ENCODE measurements around the gene LCMT2.
A peak's percentile ranks its signal among the peaks of the same experiment; 100 is the strongest.

LCMT2 gene

DNA sequence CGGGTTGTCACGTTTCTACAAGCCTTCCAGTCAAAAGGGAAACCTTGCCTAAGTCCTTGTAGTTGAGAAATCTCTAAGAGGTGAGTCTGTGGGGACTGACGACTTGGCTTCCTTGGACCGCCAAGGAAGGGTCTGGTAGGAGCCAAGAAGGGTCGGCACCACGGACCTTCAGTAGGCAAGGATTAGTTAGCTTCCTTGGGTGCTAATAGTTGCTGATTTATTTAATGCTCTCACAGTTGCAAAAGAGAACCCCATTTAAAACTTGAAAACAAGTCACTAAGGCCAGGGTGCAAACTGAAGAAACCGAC lies 361 bp upstream of the LCMT2 start:
- H3K36me3 ChIP-seq (ENCODE audit: control insufficient read depth, insufficient read depth, low read length) = 0 out of 2 replicates have a peak, but pooled peaks cover 1% of the 10 kb centered on the region
- TF ChIP-seq, protein P1, sequence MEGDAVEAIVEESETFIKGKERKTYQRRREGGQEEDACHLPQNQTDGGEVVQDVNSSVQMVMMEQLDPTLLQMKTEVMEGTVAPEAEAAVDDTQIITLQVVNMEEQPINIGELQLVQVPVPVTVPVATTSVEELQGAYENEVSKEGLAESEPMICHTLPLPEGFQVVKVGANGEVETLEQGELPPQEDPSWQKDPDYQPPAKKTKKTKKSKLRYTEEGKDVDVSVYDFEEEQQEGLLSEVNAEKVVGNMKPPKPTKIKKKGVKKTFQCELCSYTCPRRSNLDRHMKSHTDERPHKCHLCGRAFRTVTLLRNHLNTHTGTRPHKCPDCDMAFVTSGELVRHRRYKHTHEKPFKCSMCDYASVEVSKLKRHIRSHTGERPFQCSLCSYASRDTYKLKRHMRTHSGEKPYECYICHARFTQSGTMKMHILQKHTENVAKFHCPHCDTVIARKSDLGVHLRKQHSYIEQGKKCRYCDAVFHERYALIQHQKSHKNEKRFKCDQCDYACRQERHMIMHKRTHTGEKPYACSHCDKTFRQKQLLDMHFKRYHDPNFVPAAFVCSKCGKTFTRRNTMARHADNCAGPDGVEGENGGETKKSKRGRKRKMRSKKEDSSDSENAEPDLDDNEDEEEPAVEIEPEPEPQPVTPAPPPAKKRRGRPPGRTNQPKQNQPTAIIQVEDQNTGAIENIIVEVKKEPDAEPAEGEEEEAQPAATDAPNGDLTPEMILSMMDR (IDR thresholded peaks at IDR 0.05; ENCODE audit: insufficient read depth, low read length, poor library complexity, severe bottlenecking) = no peak
- DNase-seq (ENCODE audit: extremely low read depth, insufficient read length) = no peak
- H3K27me3 ChIP-seq (replicated peaks; ENCODE audit: control insufficient read depth, insufficient read depth, low read length) = no peaks in the 10 kb centered on the region
- peak overlapping the region; percentile 62 for H3K4me3 ChIP-seq (replicated peaks; ENCODE audit: low read depth, low read length)

DNA sequence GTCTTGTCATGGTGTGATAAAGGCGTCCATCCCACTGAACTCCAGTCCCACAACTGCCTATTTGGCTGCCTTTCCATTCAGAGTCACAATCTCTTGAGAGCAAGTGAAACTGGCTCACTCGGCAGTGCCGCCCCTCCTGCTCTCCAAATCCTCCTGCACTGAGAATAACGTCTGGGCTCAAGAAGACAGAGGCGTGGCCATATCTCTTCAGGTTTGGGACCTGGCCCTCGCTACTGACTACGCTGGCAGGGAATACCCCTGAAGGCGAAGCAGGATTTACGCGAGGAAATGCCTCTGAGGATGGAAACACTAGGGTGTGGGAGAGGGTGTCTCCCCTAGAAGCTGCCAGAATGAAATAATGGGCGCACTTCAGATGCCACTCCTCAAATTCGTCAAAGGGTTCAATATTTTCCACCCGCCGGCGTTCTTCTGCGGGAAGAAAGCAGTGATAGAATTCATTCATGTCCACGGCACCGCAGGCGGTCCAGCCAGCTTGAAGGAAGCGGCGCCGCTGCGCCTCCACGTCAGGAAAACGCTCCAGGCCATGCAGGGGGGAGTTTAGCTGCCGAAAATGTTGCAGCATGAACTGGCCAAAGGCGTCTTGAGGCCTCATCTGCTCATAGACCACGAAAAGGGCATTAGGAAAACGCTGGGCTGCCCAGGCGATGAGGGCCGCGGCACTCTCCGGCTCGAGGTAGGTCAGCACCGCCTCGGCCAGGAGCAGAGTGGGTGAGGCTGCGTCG lies 985 bp downstream of the LCMT2 start:
- Histone ChIP-seq H3K36me3 (ENCODE audit: control insufficient read depth, insufficient read depth, low read length) (0 out of 2 replicates have a peak, but pooled peaks cover 1% of the 10 kb centered on the region), H3K27me3 (replicated peaks; ENCODE audit: control insufficient read depth, insufficient read depth, low read length) (no peaks in the 10 kb centered on the region), H3K4me3 (replicated peaks; ENCODE audit: low read depth, low read length) (peak overlapping the region; percentile 62)
- TF ChIP-seq, protein P1 (IDR thresholded peaks at IDR 0.05; ENCODE audit: insufficient read depth, low read length, poor library complexity, severe bottlenecking) = no peak
- DNase-seq (ENCODE audit: extremely low read depth, insufficient read length) = no peak

DNA sequence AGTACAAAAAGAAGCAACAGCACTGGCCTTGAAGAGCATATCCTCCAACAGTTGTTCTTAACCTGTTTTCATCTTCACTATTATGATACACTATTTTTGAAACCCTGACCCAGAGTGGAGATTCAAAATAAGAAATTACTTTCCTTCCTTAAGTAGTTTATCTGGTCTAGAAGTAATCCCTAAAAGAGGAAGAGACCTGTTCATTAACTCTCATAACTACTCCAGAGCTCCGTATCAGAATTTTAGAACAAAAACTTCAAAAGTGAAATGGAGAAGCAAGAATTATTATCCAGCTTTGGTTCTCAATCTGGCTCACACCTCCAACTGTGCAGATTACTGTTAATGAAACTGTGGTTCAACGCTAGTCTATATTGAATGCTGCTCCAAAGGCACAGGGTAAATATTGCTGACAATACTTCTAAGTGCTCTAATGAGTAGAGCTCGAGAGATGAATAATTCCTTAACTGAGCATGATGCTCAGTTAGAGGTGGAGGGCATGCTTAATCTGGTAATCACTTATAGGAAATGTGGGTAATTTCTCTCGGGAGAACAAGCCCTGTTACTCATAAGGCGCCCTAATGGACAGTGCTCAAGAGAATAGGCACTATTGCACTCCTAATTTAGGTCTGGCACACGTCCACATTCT lies 5.2 kb downstream of the LCMT2 start:
- no peak for DNase-seq (ENCODE audit: extremely low read depth, insufficient read length)
- no peak overlapping the region for H3K4me3 ChIP-seq (replicated peaks; ENCODE audit: low read depth, low read length)
- no peaks in the 10 kb centered on the region for H3K27me3 ChIP-seq (replicated peaks; ENCODE audit: control insufficient read depth, insufficient read depth, low read length)
- TF ChIP-seq, protein P1 (IDR thresholded peaks at IDR 0.05; ENCODE audit: insufficient read depth, low read length, poor library complexity, severe bottlenecking) = no peak
- H3K36me3 ChIP-seq (ENCODE audit: control insufficient read depth, insufficient read depth, low read length) = 0 out of 2 replicates have a peak, but pooled peaks cover 1% of the 10 kb centered on the region

DNA sequence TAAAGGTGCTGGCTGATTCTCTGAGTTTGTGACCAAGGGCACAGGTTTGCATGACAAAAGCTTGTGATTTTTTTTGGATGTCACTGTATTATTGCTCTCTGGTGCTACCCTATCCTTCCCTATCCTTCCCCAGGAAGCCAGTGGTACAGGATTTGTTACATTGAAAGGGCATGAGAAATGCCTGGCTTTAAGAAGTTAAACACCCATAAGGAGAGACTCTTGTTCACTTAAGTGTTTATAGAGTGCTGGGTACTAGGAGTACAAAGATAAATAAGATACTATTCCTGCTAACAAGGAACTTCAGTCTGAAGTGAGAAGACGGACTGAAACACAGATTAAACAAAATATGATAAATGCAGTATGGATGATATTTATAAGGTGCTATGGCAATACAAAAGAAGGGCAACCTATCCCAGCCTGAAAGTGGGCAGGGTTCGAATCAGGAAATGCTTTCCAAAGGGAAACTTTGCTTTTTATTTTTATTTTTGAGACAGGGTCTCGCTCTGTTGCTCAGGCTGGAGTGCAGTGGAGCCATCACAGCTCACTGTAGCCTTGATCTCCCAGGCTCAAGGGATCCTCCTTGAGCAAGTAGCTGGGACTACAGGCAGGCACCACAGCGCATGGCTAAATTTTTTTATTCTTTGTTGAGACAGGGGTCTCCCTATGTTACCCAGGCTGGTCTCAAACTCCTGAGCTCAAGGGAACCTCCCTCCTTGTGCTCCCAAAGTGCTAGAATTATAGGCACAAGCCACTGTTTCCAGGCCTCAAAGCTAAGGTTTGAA lies 11.2 kb downstream of the LCMT2 start:
- no peaks in the 10 kb centered on the region for H3K36me3 ChIP-seq (ENCODE audit: control insufficient read depth, insufficient read depth, low read length)
- H3K4me3 ChIP-seq (replicated peaks; ENCODE audit: low read depth, low read length) = no peak overlapping the region
- TF ChIP-seq, protein P1 (IDR thresholded peaks at IDR 0.05; ENCODE audit: insufficient read depth, low read length, poor library complexity, severe bottlenecking) = no peak
- no peak for DNase-seq (ENCODE audit: extremely low read depth, insufficient read length)
- H3K27me3 ChIP-seq (replicated peaks; ENCODE audit: control insufficient read depth, insufficient read depth, low read length) = no peaks in the 10 kb centered on the region

DNA sequence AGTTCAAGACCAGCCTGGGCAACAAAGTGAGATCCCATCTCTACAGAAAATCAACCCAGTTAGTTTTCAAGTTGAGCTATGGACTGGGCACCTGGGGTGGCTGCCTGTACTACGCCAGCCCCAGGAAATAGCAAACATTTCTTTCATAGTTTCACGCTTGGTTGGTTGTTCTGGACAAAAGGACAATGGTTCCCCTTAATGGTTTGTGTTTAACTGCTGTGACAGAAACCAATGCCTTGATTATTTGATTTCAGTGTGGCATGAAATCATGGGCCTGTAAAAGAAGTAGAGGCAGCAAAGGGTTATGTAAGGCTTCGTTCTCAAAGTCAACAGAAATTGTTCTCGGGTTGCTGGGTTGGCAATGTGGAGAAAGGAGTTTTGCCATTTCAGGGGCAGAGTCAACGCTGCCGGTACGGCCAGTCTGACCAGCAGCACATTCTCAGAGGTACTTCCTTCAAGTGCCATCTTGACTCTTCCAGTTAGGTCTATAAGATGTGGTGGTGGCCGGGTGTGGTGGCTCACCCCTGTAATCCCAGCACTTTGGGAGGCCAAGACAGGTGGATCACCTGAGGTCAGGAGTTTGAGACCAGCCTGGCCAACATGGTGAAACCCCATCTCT lies 12.7 kb downstream of the LCMT2 start:
- Histone ChIP-seq H3K4me3 (replicated peaks; ENCODE audit: low read depth, low read length) (no peak overlapping the region), H3K36me3 (ENCODE audit: control insufficient read depth, insufficient read depth, low read length) (no peaks in the 10 kb centered on the region), H3K27me3 (replicated peaks; ENCODE audit: control insufficient read depth, insufficient read depth, low read length) (no peaks in the 10 kb centered on the region)
- DNase-seq (ENCODE audit: extremely low read depth, insufficient read length) = no peak
- TF ChIP-seq, protein P1 (IDR thresholded peaks at IDR 0.05; ENCODE audit: insufficient read depth, low read length, poor library complexity, severe bottlenecking) = no peak
